HG03095 (cell line): Measurements from ENCODE around the gene ING4.

Source experiments
- ATAC-seq: cut with Tn5 transposase; IDR thresholded peaks from one replicate; pipeline ENCODE4 v1.9.1; 2021; ENCODE audit warnings: moderate library complexity; ENCODE audit not compliant: unreplicated experiment

The ING4 gene

DNA sequence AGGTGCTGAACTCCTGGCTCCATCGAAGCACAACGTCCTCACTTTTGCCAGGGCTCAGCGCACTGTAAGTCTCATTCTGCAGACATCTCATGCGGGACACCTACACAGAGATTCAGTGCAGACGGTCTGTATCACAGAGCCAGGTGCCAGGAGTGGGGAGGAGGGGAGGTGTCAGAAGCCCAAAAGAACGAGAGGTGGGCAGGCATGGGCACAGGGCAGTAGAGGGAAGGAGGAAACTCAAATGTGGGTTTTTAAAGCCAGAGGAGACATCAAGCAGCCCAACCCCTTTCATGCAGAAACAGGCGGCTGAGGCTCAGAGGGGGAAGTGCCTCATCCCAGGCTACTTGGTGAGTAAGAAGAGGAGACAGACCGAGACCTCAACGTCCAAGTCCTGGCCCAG is 24.6 kb downstream of the ING4 start:
- ATAC-seq: no peak

DNA sequence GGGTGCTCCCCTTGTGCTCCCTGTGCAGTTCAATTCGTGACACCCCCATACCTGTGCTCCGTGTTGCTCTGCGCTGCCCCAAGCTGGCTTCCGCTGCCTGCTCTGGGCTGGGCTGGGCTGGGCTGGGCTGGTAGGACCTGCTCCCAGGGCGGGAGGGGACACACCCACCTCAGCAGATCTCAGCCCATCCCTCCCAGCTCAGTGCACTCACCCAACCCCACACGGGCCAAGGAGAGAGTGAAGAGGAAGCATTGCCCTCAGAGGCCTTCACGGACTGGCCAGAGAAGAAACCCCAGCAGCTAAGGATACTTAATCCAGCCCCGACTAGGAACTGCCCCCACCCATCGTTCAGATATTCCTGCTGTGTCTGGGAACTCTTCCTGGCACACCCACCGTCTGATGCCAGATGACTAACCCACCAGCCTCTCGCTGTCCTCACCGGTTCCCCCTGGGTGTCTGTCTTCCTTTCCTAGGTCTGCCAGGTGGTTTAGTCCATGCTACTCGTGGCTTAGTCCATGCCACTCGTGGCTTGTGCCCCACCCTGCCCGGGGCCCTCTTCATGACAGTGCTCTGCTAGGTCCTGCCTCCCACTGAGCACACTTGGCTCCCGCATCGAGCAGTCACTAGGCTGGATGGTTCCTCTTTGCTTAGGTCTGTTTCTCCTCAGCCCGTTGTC is 26.9 kb downstream of the ING4 start, which contains the start of gene LPAR5:
Gene LPAR5 (minus strand): TSS at position 104 of the 676 bp plus-strand sequence. CDS start 14,711 bp downstream, outside the sequence.
- peak; percentile 39 for ATAC-seq

GRCh38 chr12:6635375-6635855 is 27.5 kb downstream of the ING4 start:
- ATAC-seq: peak; percentile 29

GRCh38 chr12:6632026-6632983 is 30.6 kb downstream of the ING4 start:
- ATAC-seq: peak; percentile 49

GRCh38 chr12:6631549-6631961 is 31.4 kb downstream of the ING4 start:
- ATAC-seq: no peak

DNA sequence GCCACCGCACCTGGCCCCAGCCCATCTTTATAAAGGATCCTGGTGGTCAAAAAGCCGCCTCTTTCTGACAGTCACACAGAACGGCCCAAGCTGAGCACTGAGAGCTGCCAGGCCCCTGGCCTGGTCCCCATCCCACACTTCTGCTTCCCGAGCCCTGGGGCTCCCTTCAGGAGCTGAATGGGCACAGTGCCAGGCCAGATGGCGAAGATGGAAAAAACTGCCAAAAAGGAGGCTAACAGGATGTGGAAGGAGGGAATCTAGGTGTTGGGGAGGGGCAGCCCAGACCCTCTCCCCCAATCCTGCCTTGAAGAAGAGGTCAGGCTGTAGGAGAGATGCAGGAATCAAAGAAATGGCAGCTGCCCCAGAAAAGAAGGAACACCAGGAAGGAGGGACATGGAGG is 32.2 kb downstream of the ING4 start:
- no peak for ATAC-seq

DNA sequence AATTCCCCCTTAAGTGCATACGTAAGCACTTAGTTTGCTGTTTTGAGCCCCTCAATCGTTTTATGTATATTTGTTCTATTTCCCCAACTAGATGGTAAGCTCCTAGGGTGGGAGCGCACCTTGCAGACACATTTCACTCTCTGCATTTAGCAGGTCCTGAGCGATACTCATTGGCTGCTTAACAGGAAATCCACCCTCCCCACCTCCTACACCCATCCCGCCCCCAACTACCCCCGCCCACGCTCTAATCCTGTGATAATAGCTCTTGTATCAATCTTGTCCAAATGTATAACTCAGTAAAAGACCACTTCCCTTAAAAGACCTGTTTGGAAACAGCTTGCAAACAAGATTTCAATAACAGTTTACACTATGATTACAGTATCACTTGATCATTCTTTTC is 35.3 kb downstream of the ING4 start:
- ATAC-seq: no peak

DNA sequence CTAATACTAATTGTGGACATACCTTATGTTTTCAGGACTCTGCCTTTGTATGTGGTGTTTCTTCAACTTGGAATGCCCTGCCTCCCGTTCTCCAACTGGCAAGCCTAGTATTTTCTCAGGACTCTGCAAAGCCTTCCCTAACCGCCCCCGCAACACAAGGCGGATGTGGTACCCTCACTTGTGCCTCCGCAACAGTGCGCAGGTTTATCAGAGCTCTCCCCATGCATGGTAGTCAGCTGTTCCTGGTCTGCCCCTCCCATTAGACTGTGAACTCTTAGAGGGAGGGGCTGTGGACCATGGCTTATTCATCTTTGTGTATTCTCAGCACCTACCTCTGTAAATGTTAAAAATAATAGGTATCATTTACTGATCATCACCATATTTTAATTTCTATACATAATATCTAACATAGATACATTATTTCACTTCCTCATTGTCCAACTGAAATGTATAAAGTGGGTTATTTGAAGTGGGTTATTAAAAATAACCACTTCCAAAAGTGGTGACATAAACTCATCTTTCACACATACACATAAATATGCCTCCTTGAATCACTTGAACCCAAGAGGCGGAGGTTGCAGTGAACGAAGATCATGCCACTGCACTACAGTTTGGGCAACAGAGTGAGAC is 36.1 kb downstream of the ING4 start:
- ATAC-seq: no peak

DNA sequence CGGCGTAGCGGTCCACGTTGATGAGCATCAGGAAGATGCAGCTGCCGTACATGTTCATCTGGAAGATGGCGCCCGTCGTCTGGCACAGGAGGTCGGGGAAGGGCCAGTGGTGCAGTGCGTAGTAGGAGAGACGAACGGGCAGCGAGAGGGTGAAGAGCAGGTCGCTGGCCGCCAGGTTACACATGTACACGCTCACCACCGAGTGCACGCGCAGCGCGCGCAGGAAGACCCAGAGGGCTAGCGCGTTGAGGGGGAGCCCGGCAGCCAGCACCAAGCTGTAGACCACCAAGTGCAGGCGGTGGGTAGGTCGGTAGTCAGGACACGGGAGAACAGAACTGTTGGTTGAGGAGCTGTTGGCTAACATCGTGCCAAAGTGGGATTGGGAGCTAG is 42.0 kb downstream of the ING4 start:
- ATAC-seq: no peak

- no peak for ATAC-seq
These were observed 42.6 kb downstream of the ING4 start for GRCh38 chr12:6620137-6620884.

DNA sequence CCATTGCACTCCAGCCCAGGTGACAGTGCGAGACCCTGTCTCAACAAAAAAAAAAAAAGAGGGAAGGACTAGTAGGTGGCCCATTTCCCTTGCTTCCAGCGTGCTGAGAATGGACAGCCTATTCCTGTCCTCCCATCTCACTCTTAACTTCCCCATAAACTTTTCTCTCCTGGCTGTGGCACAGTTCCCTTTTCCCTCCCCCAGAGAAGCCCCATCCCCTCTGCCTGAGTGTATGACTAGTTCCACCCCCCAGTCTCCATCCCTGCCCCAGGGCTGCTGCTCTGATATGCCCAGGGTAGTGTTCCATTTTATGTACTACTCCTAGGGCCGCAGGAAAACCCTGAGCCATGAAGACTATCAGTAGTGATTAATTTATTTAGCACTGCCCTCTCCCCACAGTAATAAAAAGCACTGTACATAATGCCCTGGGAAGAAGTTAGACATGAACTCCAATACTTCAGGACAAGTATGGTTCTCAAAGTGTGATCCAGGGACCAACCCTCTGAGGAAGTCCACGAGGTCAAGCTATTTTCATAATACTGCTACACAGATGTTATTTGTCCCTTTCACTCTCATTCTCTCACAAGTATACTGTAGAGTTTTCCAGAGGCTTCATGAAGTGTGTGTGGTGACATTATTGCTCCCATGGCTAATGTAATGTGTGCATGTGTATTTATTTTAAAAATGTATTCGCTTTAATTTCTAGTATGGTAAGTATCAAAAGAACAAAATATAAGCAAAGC is 44.3 kb downstream of the ING4 start:
- ATAC-seq: no peak

- no peak for ATAC-seq
These were observed 47.1 kb downstream of the ING4 start for GRCh38 chr12:6615802-6616201.

DNA sequence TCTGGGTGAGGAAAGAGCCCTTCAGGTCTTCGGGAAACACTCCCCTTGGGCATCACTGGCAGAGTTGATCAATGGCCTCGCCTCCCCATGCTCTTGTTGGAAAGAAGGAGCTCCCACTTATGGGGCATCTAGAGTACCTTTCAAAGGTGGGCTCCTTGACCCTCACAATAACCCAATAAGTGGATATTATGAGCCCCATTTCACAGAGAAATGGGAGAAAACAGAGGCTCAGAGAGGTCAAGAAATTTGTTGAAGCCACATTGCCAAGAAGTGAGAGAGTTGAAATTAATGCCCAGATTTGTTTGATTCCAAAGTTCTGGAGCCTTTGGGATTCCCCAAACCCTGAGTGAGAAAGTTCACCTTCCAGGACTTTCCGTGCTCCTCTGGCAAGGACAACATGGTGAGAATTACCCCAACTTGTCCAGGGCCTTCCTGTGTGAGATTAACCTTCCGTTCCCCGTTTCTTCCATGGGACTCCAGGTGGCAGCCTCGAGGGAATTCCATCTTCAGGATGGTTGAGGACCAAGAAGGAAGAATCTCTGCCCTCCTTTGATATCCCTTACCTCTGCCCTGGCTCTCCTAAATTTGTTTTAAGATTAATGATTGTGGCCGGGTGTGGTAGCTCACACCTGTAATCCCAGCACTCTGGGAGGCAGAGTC is 48.3 kb downstream of the ING4 start:
- ATAC-seq: no peak

DNA sequence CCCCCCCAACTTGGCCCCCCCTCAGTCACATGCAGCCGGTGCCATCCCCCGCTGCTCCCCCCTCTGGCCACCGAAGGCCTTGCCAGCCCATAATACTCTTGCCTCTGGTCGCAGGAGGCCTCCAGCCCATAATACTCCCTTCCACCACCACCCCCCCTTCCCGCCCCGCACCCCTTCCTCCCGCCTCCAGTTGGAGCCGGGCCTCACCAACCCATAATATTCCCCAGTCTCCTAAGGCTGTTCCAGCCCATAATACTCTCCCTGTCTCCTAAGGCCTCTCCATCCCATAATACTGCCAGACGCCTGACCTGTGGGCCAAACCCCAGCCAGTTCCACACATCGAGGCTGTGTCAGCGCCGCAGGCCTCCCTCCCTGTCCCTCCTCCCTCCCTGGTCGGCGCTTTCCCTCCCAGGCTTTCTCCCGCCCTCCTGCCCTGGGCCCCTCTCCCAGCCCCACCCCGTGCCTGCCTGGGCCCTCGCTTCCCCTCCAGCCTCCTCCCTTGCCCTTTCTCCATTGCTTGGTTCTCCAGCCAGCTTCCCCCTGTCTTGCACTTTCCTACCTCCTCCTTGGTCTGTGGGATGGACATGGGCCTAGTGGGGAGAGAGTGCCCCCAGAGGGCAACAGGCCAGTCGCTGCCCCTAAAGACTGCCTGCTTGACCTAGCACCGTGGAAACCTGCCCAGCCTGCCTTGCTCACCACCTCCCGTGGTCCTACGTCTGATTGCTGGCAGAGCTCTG is 49.0 kb downstream of the ING4 start:
- ATAC-seq: no peak

- no peak for ATAC-seq
These were observed 49.7 kb downstream of the ING4 start for GRCh38 chr12:6613015-6613775.

- ATAC-seq: no peak
These were observed 50.3 kb downstream of the ING4 start for GRCh38 chr12:6612652-6613014.

- no peak for ATAC-seq
These were observed 50.7 kb downstream of the ING4 start for GRCh38 chr12:6612247-6612646.

DNA sequence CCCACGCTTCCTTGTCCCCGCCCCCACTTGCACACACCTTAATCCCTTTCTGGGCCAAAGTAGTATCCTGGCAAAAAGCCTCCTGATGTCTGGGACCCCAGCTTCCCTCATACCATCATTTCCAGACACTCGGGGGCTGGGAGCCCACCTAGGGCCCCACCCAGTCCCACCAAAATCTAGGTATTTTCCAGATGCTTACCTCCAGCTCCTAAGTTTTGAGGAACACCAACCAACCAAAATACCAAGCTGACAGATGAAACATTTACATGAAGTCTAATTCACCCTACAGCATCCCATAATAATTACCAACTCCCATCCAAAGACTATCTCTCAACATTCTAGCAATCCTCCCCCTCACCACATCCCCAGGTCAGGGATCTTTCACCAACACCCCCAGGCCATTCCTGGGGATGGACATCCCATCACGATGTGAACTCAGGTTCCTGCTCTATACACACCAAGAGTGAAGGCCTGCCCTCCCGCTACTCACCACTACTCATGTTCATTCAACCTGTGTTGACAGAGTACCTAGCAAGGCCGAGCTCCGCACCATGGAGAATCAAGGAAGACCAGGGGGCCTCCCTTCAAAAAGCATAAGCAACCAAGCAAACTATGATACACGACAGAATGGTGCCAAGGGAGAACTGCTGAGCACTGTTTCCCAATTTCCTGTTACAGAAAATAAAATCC is 54.2 kb downstream of the ING4 start:
- no peak for ATAC-seq
